ENCODE data around the gene PBX2. TPM values are rescaled to one million over a fixed set of nuclear protein-coding genes. Genes with fewer than 3 reads are reported as not detected.
A peak's percentile ranks its signal among the peaks of the same experiment; 100 is the strongest.
"Not testable (repeated sequence)": the region's sequence is repeated elsewhere in the genome, so short reads cannot be mapped to it uniquely, and the experiment has no call there.

The PBX2 gene
- total and polyA plus RNA-seq, 2 experiments from 2014 or later = 3.1 to 25.4 TPM

GRCh38 chr6:32185681-32186131 is 4.3 kb downstream of the PBX2 start:
- H4K20me1 ChIP-seq (ENCODE audit: insufficient read depth); H3K9me3 ChIP-seq (ENCODE audit: low read depth); H3K4me1 ChIP-seq (ENCODE audit: insufficient read depth); H3K27me3 ChIP-seq (replicated peaks; ENCODE audit: insufficient read depth); in situ Hi-C loops (cut with MboI); H3K9me2 ChIP-seq (ENCODE audit: insufficient read depth); H2AFZ ChIP-seq; H3K36me3 ChIP-seq (ENCODE audit: low read depth): not testable (repeated sequence)
- Histone ChIP-seq H3K79me2 (ENCODE audit: insufficient read depth) (peaks cover 50% of the 10 kb centered on the region), H3K4me2 (ENCODE audit: unreplicated experiment) (peak overlapping the region; percentile 35), H3K27ac (peak overlapping the region; percentile 81), H3K4me3 (peak overlapping the region; percentile 40; the same call in 1 of the 2 replicates), H3F3A (ENCODE audit: insufficient read depth) (peaks cover 20% of the 10 kb centered on the region; the same call in 1 of the 2 replicates), H3K9ac (peak overlapping the region; percentile 62)
- DNase-seq = peak; percentile 95
- WGBS, 2 experiments (ENCODE audit: low coverage in 1 of 2, low lambda C conversion rate in 2 of 2, missing lambda C conversion rate in 2 of 2) = 0 to 4% methylated on average over 11 of the region's 11 CpGs

- in situ Hi-C loops (cut with MboI) = no loop called here
- Histone ChIP-seq H3K9me2 (ENCODE audit: insufficient read depth) (no peaks in the 10 kb centered on the region), H3K9me3 (ENCODE audit: low read depth) (no peaks in the 10 kb centered on the region), H2AFZ (no peak within 1 kb of the TSS), H3K4me3 (no peak within 1 kb of the TSS), H3K36me3 (ENCODE audit: low read depth) (peaks cover 5% of the 10 kb centered on the region; the same call in 1 of the 2 replicates), H3K27me3 (replicated peaks; ENCODE audit: insufficient read depth) (no peaks in the 10 kb centered on the region), H3K4me1 (ENCODE audit: insufficient read depth) (peaks cover 6% of the 10 kb centered on the region; the same call in 1 of the 2 replicates), H3K27ac (peak within 1 kb of the TSS; percentile 81), H4K20me1 (ENCODE audit: insufficient read depth) (no peaks in the 10 kb centered on the region), H3K4me2 (ENCODE audit: unreplicated experiment) (peak within 1 kb of the TSS; percentile 35), H3K79me2 (ENCODE audit: insufficient read depth) (peaks cover 42% of the 10 kb centered on the region), H3K9ac (peak within 1 kb of the TSS; percentile 62), H3F3A (ENCODE audit: insufficient read depth) (peaks cover 20% of the 10 kb centered on the region; the same call in 1 of the 2 replicates)
- TF ChIP-seq EZH2phosphoT487 (IDR thresholded peaks at IDR 0.05; ENCODE audit: insufficient read depth, low read depth) = no peak
- no peak for TF ChIP-seq EZH2 (IDR thresholded peaks at IDR 0.05; ENCODE audit: insufficient read depth, poor library complexity, severe bottlenecking)
- no peak for DNase-seq
- WGBS, 2 experiments (ENCODE audit: low coverage in 1 of 2, low lambda C conversion rate in 2 of 2, missing lambda C conversion rate in 2 of 2) = 60 to 63% methylated on average over 5 to 6 of the region's 6 CpGs
Observed at GRCh38 chr6:32184084-32184640, 5.8 kb downstream of the PBX2 start, which contains the start of gene AGER. Gene AGER (minus strand): TSS chr6:32184253. CDS start chr6:32184222, 31 bp downstream.

- in situ Hi-C loops (cut with MboI) = no loop called here
Observed at GRCh38 chr6:32183483-32184083, 6.4 kb downstream of the PBX2 start.

GRCh38 chr6:32183030-32183429 is 7.0 kb downstream of the PBX2 start:
- TF ChIP-seq EZH2phosphoT487 (IDR thresholded peaks at IDR 0.05; ENCODE audit: insufficient read depth, low read depth) (no peak), EZH2 (IDR thresholded peaks at IDR 0.05; ENCODE audit: insufficient read depth, poor library complexity, severe bottlenecking) (no peak)
- Histone ChIP-seq H3K4me1 (ENCODE audit: insufficient read depth) (peaks cover 6% of the 10 kb centered on the region; the same call in 1 of the 2 replicates), H3K9me2 (ENCODE audit: insufficient read depth) (no peaks in the 10 kb centered on the region), H3K4me2 (ENCODE audit: unreplicated experiment) (no peak overlapping the region), H3K9me3 (ENCODE audit: low read depth) (no peaks in the 10 kb centered on the region), H3K27ac (no peak overlapping the region), H3K79me2 (ENCODE audit: insufficient read depth) (peaks cover 37% of the 10 kb centered on the region), H3K36me3 (ENCODE audit: low read depth) (peaks cover 5% of the 10 kb centered on the region; the same call in 1 of the 2 replicates), H3K27me3 (replicated peaks; ENCODE audit: insufficient read depth) (no peaks in the 10 kb centered on the region), H3F3A (ENCODE audit: insufficient read depth) (peaks cover 20% of the 10 kb centered on the region; the same call in 1 of the 2 replicates), H4K20me1 (ENCODE audit: insufficient read depth) (no peaks in the 10 kb centered on the region), H3K4me3 (no peak overlapping the region), H3K9ac (no peak overlapping the region), H2AFZ (no peak overlapping the region)
- no peak for DNase-seq
- WGBS, 2 experiments (ENCODE audit: low coverage in 1 of 2, low lambda C conversion rate in 2 of 2, missing lambda C conversion rate in 2 of 2) = 88 to 91% methylated on average over 3 of the region's 3 CpGs
- in situ Hi-C loops (cut with MboI) = no loop called here

More at GRCh38 chr6:32183483-32184083, 6.4 kb downstream of the PBX2 start:
- peaks cover 6% of the 10 kb centered on the region; the same call in 1 of the 2 replicates for H3K4me1 ChIP-seq (ENCODE audit: insufficient read depth)
- H4K20me1 ChIP-seq (ENCODE audit: insufficient read depth) = no peaks in the 10 kb centered on the region
- H3F3A ChIP-seq (ENCODE audit: insufficient read depth) = peaks cover 20% of the 10 kb centered on the region; the same call in 1 of the 2 replicates
- no peak overlapping the region for H3K9ac ChIP-seq
- TF ChIP-seq EZH2 (IDR thresholded peaks at IDR 0.05; ENCODE audit: insufficient read depth, poor library complexity, severe bottlenecking) (no peak), EZH2phosphoT487 (IDR thresholded peaks at IDR 0.05; ENCODE audit: insufficient read depth, low read depth) (no peak)
- no peaks in the 10 kb centered on the region for H3K9me2 ChIP-seq (ENCODE audit: insufficient read depth)
- no peak for DNase-seq
- H2AFZ ChIP-seq = no peak overlapping the region
- no peak overlapping the region for H3K27ac ChIP-seq
- WGBS, 2 experiments (ENCODE audit: low coverage in 1 of 2, low lambda C conversion rate in 2 of 2, missing lambda C conversion rate in 2 of 2) = 81 to 83% methylated on average over 15 of the region's 15 CpGs
- peaks cover 5% of the 10 kb centered on the region; the same call in 1 of the 2 replicates for H3K36me3 ChIP-seq (ENCODE audit: low read depth)
- no peak overlapping the region for H3K4me3 ChIP-seq
- no peaks in the 10 kb centered on the region for H3K27me3 ChIP-seq (replicated peaks; ENCODE audit: insufficient read depth)
- no peak overlapping the region for H3K4me2 ChIP-seq (ENCODE audit: unreplicated experiment)
- peaks cover 42% of the 10 kb centered on the region for H3K79me2 ChIP-seq (ENCODE audit: insufficient read depth)
- no peaks in the 10 kb centered on the region for H3K9me3 ChIP-seq (ENCODE audit: low read depth)
